Pancreas (tissue), 10 donors: ENCODE data around the gene FOXP2. TPM values are rescaled to one million over a fixed set of nuclear protein-coding genes. Genes with fewer than 3 reads are reported as not detected.
A peak's percentile ranks its signal among the peaks of the same experiment; 100 is the strongest.
"Not testable (repeated sequence)": the region's sequence is repeated elsewhere in the genome, so short reads cannot be mapped to it uniquely, and the experiment has no call there.

Source experiments
- ATAC-seq, 4 donors: fragments of 200-7000 bp; cut with Tn5 transposase; one replicate each; pipeline versions ENCODE4 v1.8.0 to v1.9.1; 2020; ENCODE audit warnings: mild to moderate bottlenecking in 4 of 4, moderate library complexity in 4 of 4
- DNase-seq, 6 donors: peaks; one replicate each; pipeline ENCODE4 v3.0.0-alpha.2; 2020
- FAIRE-seq: peaks from 2 replicates; lab custom pipeline; 2012; peaks lifted over from hg19 to GRCh38; lab: Jason Lieb, UNC
- H3K27ac ChIP-seq, 4 donors: fragments of 200-600 bp; sonication (generic); 1 replicate in 3 of 4; 2 replicates in 1 of 4; pipeline versions ENCODE4 v1.5.0 to v1.8.0; 2020
- H3K27me3 ChIP-seq, 4 donors: fragments of 200-600 bp; one replicate each; pipeline ENCODE4 v1.8.0; 2021
- H3K36me3 ChIP-seq, 3 donors: fragments of 200-600 bp; sonication (generic) in 1 of 3; one replicate each; pipeline versions ENCODE4 v1.5.0 to v1.8.0; 2020 to 2021
- H3K4me1 ChIP-seq, 3 donors: fragments of 200-600 bp; one replicate each; pipeline ENCODE4 v1.8.0; 2021
- H3K4me3 ChIP-seq, 4 donors: fragments of 200-600 bp; sonication (generic) in 2 of 4; one replicate each; pipeline versions ENCODE4 v1.5.0 to v1.8.0; 2020 to 2021
- H3K9me3 ChIP-seq, 4 donors: fragments of 200-600 bp; one replicate each; pipeline ENCODE4 v1.8.0; 2021
- CTCF ChIP-seq, 4 donors: fragments of 200-600 bp; sonication (generic) in 3 of 4; IDR thresholded peaks; one replicate each; pipeline versions ENCODE4 v1.5.0 to v1.8.0; 2021; ENCODE audit warnings: antibody characterized with exemption in 4 of 4
- WGBS, 2 donors: extraction: QIAGEN DNeasy Blood & Tissue Kit; methylation state at CpG; one replicate each; pipeline ENCODE4 v1.1.7; 2013; 5-methylcytosine and 5-hydroxymethylcytosine counted together
- intact Hi-C, 3 donors: fragments of 100-400 bp; cut with DNase I; formaldehyde crosslinking; loops; one replicate each; pipeline versions ENCODE4 v1.11.1 to v1.14.2; 2022
- polyA plus RNA-seq, 2 donors: library from polyadenylated mRNA; stranded (reverse); fragments of 200-250 nt; gene quantifications; one replicate each; pipeline ENCODE4 v1.2.3, GENCODE V29; 2013
- total RNA-seq, 6 donors: library from RNA; stranded (reverse); fragmentation: NEBNext Ultra II Directional in 4 of 6; extraction: Animal tissue kit (Norgen Biotek cat#: 25700) in 4 of 6; gene quantifications; one replicate each; pipeline versions ENCODE4 v1.2.1 to v1.2.4, GENCODE V29; 2021 to 2023
- donor health status: healthy with polysubstance abuse.
- donor health status: DM: no; HTN: no; CAD: no; lungs with moderate emphysema.
- donor health status: DM: no; HTN: no; CAD: no.
- donor health status: control.
- donor health status: control.
- donor health status: Bipolar disorder and iron deficiency.
- donor health status: DM: yes; HTN: yes; CAD: no.
- donor health status: DM: no; HTN: no; CAD: no.
- donor health status: DM: no; HTN: no; CAD: no.
- donor health status: DM: yes; HTN: yes; CAD: no.

Gene FOXP2
- total and polyA plus RNA-seq, 8 donors: 2.7 to 12.6 (median 10.2) TPM

DNA sequence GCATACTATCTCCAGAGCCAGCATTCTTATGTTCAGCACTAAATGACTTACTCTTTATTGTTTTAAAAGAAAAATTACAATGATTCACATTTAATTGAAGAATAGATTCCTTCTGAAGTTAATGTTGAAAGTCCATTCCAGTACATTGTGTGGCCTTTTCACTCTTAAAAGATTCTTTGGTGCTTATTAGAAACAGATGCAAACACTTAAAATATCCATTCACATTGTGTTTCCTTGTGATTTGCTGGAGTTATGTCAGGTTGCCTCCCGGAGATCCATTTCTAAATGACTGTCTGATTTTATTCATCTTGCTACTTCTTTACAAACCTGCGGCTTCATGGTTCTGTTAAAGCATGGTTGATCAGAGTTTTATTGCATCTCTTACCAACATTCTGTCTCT is 152.8 kb downstream of the FOXP2 start:
- no peak for ATAC-seq
- Histone ChIP-seq H3K4me1 (no peaks in the 10 kb centered on the region), H3K4me3 (no peak overlapping the region), H3K36me3 (no peaks in the 10 kb centered on the region), H3K9me3 (no peaks in the 10 kb centered on the region), H3K27me3 (no peaks in the 10 kb centered on the region), H3K27ac (no peak overlapping the region)
- TF ChIP-seq CTCF (IDR thresholded peaks at IDR 0.05): no peak
- FAIRE-seq: no peak
- intact Hi-C loops: no loop called here
- no peak for DNase-seq
- WGBS, 2 donors: 87 to 88% methylated on average over 2 of the region's 2 CpGs

DNA sequence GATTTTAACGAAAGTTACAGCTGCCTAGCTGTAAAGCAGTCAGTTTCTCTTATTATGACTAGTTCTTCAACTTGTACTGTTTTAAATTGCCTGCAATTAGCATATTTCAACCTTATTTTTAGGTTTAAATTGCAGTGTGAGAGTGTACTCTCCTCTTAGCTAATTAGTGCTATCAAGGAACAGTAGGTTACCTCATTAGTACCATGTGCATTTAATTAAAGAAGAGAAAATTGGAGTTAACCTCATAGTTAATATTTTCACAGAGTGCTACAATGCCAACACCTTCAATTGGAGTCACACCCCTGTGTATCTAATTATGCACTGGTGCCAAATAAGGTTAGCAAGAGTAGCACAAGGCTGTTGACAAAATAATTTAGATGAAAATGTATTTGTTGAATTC is 154.6 kb downstream of the FOXP2 start:
- intact Hi-C loops: no loop called here
- 94 to 96% methylated on average over 1 of the region's 1 CpG for WGBS, 2 donors
- no peak overlapping the region for H3K4me3 ChIP-seq
- H3K9me3 ChIP-seq: no peaks in the 10 kb centered on the region
- FAIRE-seq (no peak), ATAC-seq (no peak), DNase-seq (no peak)
- no peak overlapping the region for H3K27ac ChIP-seq
- H3K4me1 ChIP-seq: no peaks in the 10 kb centered on the region
- H3K36me3 ChIP-seq: no peaks in the 10 kb centered on the region
- H3K27me3 ChIP-seq: no peaks in the 10 kb centered on the region
- TF ChIP-seq CTCF (IDR thresholded peaks at IDR 0.05): no peak

GRCh38 chr7:114574384-114574783 is 159.8 kb downstream of the FOXP2 start:
- intact Hi-C loops: no loop called here
- Histone ChIP-seq H3K27ac (no peak overlapping the region), H3K27me3 (no peaks in the 10 kb centered on the region), H3K36me3 (no peaks in the 10 kb centered on the region), H3K9me3 (no peaks in the 10 kb centered on the region), H3K4me3 (no peak overlapping the region), H3K4me1 (no peaks in the 10 kb centered on the region)
- no peak for TF ChIP-seq CTCF (IDR thresholded peaks at IDR 0.05)
- WGBS, 2 donors: 47 to 48% methylated on average over 2 of the region's 2 CpGs
- ATAC-seq (peak; percentile 80 to 95 (median 88)), FAIRE-seq (no peak), DNase-seq (peak in 2 of 6 donors; percentile 10 to 11)

- Histone ChIP-seq H3K36me3 (no peaks in the 10 kb centered on the region), H3K4me1 (no peaks in the 10 kb centered on the region), H3K27me3 (no peaks in the 10 kb centered on the region), H3K27ac (no peak overlapping the region), H3K4me3 (no peak overlapping the region), H3K9me3 (no peaks in the 10 kb centered on the region)
- no peak for TF ChIP-seq CTCF (IDR thresholded peaks at IDR 0.05)
- intact Hi-C loops: no loop called here
- ATAC-seq (peak in 1 of 4 donors; percentile 51), DNase-seq (no peak), FAIRE-seq (no peak)
- WGBS, 2 donors: 76 to 82% methylated on average over 4 of the region's 4 CpGs
Measured at GRCh38 chr7:114575098-114575497, 160.5 kb downstream of the FOXP2 start.

- 89 to 93% methylated on average over 3 of the region's 3 CpGs for WGBS, 2 donors
- FAIRE-seq, H3K36me3 ChIP-seq, H3K4me1 ChIP-seq, DNase-seq, H3K27ac ChIP-seq, H3K27me3 ChIP-seq, intact Hi-C loops, ATAC-seq, H3K9me3 ChIP-seq, H3K4me3 ChIP-seq: not testable (repeated sequence)
Measured at GRCh38 chr7:114580963-114581362, 166.3 kb downstream of the FOXP2 start.
